ENCODE results near the gene CEP70. TPM values are rescaled to one million over a fixed set of nuclear protein-coding genes. Genes with fewer than 3 reads are reported as not detected.
A peak's percentile ranks its signal among the peaks of the same experiment; 100 is the strongest.

CEP70 gene
- total and polyA plus RNA-seq, 12 donors, result 10.6 to 32.2 (median 23.8) TPM

DNA sequence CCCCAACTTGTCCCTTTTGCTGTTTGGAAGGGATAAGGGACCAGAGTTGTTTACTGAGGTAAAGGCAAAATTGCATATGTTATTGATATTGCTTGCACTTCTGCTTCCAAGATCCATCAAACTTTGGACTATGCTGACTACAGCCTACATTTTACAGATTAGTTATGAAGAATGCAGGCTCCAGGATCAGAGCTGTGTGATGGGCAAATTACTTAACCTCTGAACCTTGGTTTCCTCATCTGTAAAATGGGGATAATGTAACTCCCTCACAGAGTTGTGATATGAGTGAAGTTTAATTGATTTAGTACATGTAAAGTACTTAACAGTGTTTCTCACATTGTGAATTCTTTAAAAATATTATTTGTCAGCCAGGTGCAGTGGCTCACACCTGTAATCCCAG lies 30.5 kb upstream of the CEP70 start:
- Histone ChIP-seq H3K27ac (no peak overlapping the region), H3K9me3 (no peaks in the 10 kb centered on the region), H3K4me3 (no peak overlapping the region), H3K4me1 (no peaks in the 10 kb centered on the region), H3K27me3 (no peaks in the 10 kb centered on the region), H3K36me3 (peaks cover 0 to 24% (median 5%) of the 10 kb centered on the region in 9 donors)
- no peak for DNase-seq
- TF ChIP-seq, protein P1, sequence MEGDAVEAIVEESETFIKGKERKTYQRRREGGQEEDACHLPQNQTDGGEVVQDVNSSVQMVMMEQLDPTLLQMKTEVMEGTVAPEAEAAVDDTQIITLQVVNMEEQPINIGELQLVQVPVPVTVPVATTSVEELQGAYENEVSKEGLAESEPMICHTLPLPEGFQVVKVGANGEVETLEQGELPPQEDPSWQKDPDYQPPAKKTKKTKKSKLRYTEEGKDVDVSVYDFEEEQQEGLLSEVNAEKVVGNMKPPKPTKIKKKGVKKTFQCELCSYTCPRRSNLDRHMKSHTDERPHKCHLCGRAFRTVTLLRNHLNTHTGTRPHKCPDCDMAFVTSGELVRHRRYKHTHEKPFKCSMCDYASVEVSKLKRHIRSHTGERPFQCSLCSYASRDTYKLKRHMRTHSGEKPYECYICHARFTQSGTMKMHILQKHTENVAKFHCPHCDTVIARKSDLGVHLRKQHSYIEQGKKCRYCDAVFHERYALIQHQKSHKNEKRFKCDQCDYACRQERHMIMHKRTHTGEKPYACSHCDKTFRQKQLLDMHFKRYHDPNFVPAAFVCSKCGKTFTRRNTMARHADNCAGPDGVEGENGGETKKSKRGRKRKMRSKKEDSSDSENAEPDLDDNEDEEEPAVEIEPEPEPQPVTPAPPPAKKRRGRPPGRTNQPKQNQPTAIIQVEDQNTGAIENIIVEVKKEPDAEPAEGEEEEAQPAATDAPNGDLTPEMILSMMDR (IDR thresholded peaks at IDR 0.05), result no peak
- ATAC-seq, result no peak
- intact Hi-C loops (cut with DNase I), result no loop called here

DNA sequence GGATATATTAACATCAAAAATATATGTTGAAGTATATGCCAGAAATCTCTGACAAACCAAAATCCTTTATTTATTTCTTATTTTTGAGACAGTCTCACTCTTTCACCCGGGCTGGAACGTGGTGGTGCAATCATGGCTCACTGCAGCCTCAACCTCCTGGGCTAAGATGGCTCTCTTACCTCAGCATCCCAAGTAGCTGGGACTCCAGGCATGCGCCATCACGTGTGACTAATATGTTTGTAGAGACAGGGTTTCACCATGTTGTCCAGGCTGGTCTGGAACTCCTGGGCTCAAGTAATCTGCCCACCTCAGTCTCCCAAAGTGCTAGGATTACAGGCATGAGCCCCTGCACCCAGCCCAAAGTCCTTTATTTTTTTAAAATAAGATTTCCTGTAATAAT lies 26.4 kb upstream of the CEP70 start:
- Histone ChIP-seq H3K36me3 (peaks cover 0 to 10% (median 0%) of the 10 kb centered on the region in 9 donors), H3K4me1 (no peaks in the 10 kb centered on the region), H3K9me3 (no peaks in the 10 kb centered on the region), H3K27me3 (no peaks in the 10 kb centered on the region), H3K27ac (no peak overlapping the region), H3K4me3 (no peak overlapping the region)
- DNase-seq (no peak), ATAC-seq (no peak)
- intact Hi-C loops (cut with DNase I), result no loop called here
- TF ChIP-seq, protein P1 (IDR thresholded peaks at IDR 0.05), result no peak
- WGBS, 2 donors, result 90 to 97% methylated on average over 4 of the region's 4 CpGs

DNA sequence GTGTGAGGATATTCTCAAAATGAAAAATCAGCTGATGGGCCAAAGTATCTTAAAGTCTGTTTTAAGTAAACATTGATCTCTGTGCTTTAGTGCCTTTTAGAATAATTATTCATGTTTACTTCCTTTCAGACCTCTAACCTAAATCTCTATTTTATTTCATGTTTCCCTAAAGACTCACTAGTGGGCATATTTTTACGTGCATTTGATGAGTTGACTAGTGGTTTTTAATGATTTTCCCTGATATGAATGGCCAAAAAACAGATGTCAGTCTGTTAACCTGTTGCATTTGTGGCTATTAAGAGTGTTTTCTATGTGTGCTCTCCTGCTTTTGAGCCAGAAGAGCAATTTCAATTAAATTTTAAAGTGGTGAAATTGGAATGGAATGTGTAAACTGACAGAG lies 21.4 kb upstream of the CEP70 start:
- Histone ChIP-seq H3K4me1 (no peaks in the 10 kb centered on the region), H3K4me3 (no peak overlapping the region), H3K27ac (no peak overlapping the region), H3K9me3 (no peaks in the 10 kb centered on the region), H3K36me3 (peaks cover 0 to 4% (median 0%) of the 10 kb centered on the region in 9 donors), H3K27me3 (no peaks in the 10 kb centered on the region)
- ATAC-seq (no peak), DNase-seq (no peak)
- intact Hi-C loops (cut with DNase I), result loop anchor here in 2 of 10 donors (10.0 kb wide), 1 partner anchor 59 kb away; no protein-coding TSS in a partner anchor
- 86 to 87% methylated on average over 1 of the region's 1 CpG for WGBS, 2 donors
- TF ChIP-seq, protein P1 (IDR thresholded peaks at IDR 0.05), result no peak

DNA sequence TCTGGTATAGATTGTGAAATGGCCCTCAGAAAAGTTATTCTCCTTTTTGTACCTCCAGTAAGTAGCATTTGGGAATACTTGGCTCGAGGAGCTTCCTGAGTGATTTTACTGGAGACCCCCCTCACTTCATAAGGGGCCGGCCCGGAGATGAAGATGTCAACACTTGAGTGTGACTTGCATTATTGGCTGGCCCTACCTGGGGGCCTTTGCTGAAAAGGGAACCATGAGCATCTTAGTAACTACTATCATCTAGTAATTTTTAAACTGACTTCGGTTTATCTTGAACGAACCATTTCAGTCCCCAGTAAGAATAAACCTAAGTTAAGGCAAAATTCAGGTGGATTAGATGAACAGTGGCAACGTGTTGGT lies 15.8 kb upstream of the CEP70 start:
- no peaks in the 10 kb centered on the region for H3K9me3 ChIP-seq
- ATAC-seq, result no peak
- H3K27ac ChIP-seq, result peak overlapping the region in 7 of 10 donors; percentile 90 to 99 (median 96)

More for the DNA sequence above, 15.8 kb upstream of the CEP70 start:
- peaks cover 0 to 4% (median 0%) of the 10 kb centered on the region in 9 donors for H3K36me3 ChIP-seq
- peak overlapping the region in 9 of 10 donors; percentile 57 to 95 (median 80) for H3K4me3 ChIP-seq
- H3K4me1 ChIP-seq, result peaks cover 3 to 15% (median 12%) of the 10 kb centered on the region in 9 donors
- TF ChIP-seq, protein P1 (IDR thresholded peaks at IDR 0.05), result no peak
- H3K27me3 ChIP-seq, result no peaks in the 10 kb centered on the region
- intact Hi-C loops (cut with DNase I), result loop anchor here in 4 of 10 donors (2.0 to 10.0 kb wide), 5 partner anchors 15 to 312 kb away; partner anchors contain the start of gene CEP70 (in 1 of the 4)
- WGBS, 2 donors, result 71 to 72% methylated on average over 6 of the region's 6 CpGs
- no peak for DNase-seq
